HAP-1 (cell line): ENCODE data around the gene EPHB4.
A peak's percentile ranks its signal among the peaks of the same experiment; 100 is the strongest.

Experiments
- DNase-seq, 2 experiments: peaks; one replicate each; pipeline ENCODE4 v3.0.0-alpha.2; 2016 to 2020; ENCODE audit warnings: low spot score in 2 of 2
- H3K27me3 ChIP-seq: fragments of 250-450 bp; sonication (Bioruptor Pico); 2 replicates; pipeline ENCODE4 v1.5.1; 2020; ENCODE audit warnings: low read depth, mild to moderate bottlenecking, moderate library complexity
- H3K36me3 ChIP-seq: fragments of 250-450 bp; sonication (Bioruptor Pico); replicated peaks from 2 replicates; pipeline ENCODE4 v1.5.1; 2020; ENCODE audit warnings: mild to moderate bottlenecking
- H3K4me1 ChIP-seq: fragments of 250-450 bp; sonication (Bioruptor Pico); 2 replicates; pipeline ENCODE4 v1.5.1; 2020; ENCODE audit warnings: mild to moderate bottlenecking
- H3K4me3 ChIP-seq: fragments of 250-450 bp; sonication (Bioruptor Pico); 2 replicates; pipeline ENCODE4 v1.5.1; 2020; ENCODE audit warnings: mild to moderate bottlenecking, moderate library complexity
- H3K9me3 ChIP-seq: fragments of 250-450 bp; sonication (Bioruptor Pico); 2 replicates; pipeline ENCODE4 v1.5.1; 2020; ENCODE audit warnings: mild to moderate bottlenecking, moderate library complexity
- in situ Hi-C: fragments of 300-500 bp; cut with MboI; formaldehyde crosslinking; loops from 3 replicates; pipeline ENCODE4 v1.14.3; 2020; ENCODE audit warnings: low sequenced_read_pairs, inconsistent platforms, mixed read lengths

The EPHB4 gene

GRCh38 chr7:100837099-100837836 lies 9.9 kb upstream of the EPHB4 start:
- in situ Hi-C loops = no loop called here
- DNase-seq = no peak
- H3K9me3 ChIP-seq = no peaks in the 10 kb centered on the region
- H3K27me3 ChIP-seq = no peaks in the 10 kb centered on the region
- H3K4me3 ChIP-seq = no peak overlapping the region
- no peaks in the 10 kb centered on the region for H3K36me3 ChIP-seq
- peaks cover 7% of the 10 kb centered on the region for H3K4me1 ChIP-seq

DNA sequence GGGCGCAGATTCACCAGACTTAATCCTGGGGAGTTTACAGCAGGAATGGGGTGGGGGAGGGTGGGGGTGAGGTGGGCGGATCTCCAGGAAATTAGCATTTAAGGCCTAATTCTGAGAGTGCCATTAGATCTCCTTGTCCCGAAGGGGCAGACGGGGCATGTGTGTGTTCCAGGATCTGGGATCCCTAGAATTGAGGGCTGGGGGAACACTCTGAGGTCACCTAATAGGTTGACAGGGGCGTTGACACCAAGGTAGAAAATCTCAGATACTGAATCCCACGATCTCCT lies 9.4 kb upstream of the EPHB4 start:
- no peak for DNase-seq
- no peak overlapping the region for H3K4me3 ChIP-seq
- no peaks in the 10 kb centered on the region for H3K27me3 ChIP-seq
- H3K36me3 ChIP-seq = no peaks in the 10 kb centered on the region
- H3K9me3 ChIP-seq = no peaks in the 10 kb centered on the region
- in situ Hi-C loops = no loop called here
- H3K4me1 ChIP-seq = peaks cover 7% of the 10 kb centered on the region

- peak; percentile 22 to 76 for DNase-seq
- Histone ChIP-seq H3K36me3 (no peaks in the 10 kb centered on the region), H3K27me3 (no peaks in the 10 kb centered on the region), H3K4me3 (no peak overlapping the region), H3K4me1 (peaks cover 7% of the 10 kb centered on the region), H3K9me3 (no peaks in the 10 kb centered on the region)
- in situ Hi-C loops = no loop called here
These were observed 8.8 kb upstream of the EPHB4 start for GRCh38 chr7:100835903-100836811.

DNA sequence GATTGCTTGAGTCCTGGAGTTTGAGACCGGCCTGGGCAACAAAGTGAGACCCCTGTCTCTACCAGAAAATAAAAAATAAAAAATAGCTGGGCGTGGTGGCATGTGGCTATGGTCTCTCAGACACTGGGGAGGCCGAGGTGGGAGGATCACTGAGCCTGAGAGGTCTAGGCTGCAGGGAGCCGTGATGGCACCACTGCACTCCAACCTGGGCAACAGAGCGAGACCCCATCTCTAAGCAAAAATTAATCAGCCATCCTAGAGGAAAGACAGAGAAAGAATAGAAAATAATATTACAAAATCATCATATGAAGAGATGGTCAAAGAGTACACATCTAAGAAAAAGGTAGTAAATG lies 4.9 kb upstream of the EPHB4 start:
- no peaks in the 10 kb centered on the region for H3K9me3 ChIP-seq
- no peak for DNase-seq
- H3K27me3 ChIP-seq = no peaks in the 10 kb centered on the region
- in situ Hi-C loops = no loop called here
- H3K4me3 ChIP-seq = no peak overlapping the region
- no peaks in the 10 kb centered on the region for H3K36me3 ChIP-seq
- H3K4me1 ChIP-seq = peaks cover 7% of the 10 kb centered on the region

GRCh38 chr7:100830396-100830795 lies 3.1 kb upstream of the EPHB4 start:
- no peaks in the 10 kb centered on the region for H3K9me3 ChIP-seq
- H3K4me1 ChIP-seq = peaks cover 3% of the 10 kb centered on the region; the same call in 1 of the 2 replicates
- no peak for DNase-seq
- in situ Hi-C loops = no loop called here
- no peaks in the 10 kb centered on the region for H3K27me3 ChIP-seq
- H3K4me3 ChIP-seq = no peak overlapping the region
- H3K36me3 ChIP-seq = no peaks in the 10 kb centered on the region

DNA sequence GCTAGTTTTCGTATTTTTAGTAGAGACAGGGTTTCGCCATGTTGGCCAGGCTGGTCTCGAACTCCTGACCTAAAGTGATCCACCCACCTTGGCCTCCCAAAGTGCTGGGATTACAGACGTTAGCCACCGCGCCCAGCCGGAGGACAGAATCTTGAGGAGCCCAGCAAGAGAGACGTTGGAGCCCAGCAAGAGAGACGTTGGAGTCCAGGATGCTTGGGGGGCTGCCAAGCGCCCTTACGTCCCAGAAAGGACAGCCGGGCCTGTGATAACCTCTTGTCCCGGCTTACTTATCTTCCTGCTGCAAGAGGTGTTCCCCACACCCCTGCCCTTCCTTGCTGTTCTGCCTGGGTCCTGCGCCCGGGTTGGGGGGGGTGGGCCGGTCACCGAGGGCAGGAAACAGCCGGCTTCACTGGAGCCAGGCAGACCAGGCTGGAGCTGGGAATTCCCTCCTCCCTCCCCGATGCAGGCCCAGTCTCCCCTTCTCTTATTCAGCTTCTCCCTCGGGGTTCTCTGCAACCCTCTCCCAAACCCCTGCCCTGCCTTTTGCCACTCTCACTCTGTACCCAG lies 1.9 kb upstream of the EPHB4 start:
- DNase-seq = no peak
- H3K36me3 ChIP-seq = no peaks in the 10 kb centered on the region
- peaks cover 6% of the 10 kb centered on the region; the same call in 1 of the 2 replicates for H3K4me1 ChIP-seq
- no peak overlapping the region for H3K4me3 ChIP-seq
- H3K27me3 ChIP-seq = no peaks in the 10 kb centered on the region
- in situ Hi-C loops = no loop called here
- H3K9me3 ChIP-seq = no peaks in the 10 kb centered on the region

- DNase-seq = peak in 1 of 2 experiments; percentile 45
- Histone ChIP-seq H3K36me3 (peaks cover 22% of the 10 kb centered on the region), H3K9me3 (no peaks in the 10 kb centered on the region), H3K27me3 (no peaks in the 10 kb centered on the region), H3K4me3 (peak overlapping the region; percentile 76), H3K4me1 (peaks cover 6% of the 10 kb centered on the region; the same call in 1 of the 2 replicates)
- in situ Hi-C loops = no loop called here
These were observed 601 bp downstream of the EPHB4 start for GRCh38 chr7:100826514-100827329.

DNA sequence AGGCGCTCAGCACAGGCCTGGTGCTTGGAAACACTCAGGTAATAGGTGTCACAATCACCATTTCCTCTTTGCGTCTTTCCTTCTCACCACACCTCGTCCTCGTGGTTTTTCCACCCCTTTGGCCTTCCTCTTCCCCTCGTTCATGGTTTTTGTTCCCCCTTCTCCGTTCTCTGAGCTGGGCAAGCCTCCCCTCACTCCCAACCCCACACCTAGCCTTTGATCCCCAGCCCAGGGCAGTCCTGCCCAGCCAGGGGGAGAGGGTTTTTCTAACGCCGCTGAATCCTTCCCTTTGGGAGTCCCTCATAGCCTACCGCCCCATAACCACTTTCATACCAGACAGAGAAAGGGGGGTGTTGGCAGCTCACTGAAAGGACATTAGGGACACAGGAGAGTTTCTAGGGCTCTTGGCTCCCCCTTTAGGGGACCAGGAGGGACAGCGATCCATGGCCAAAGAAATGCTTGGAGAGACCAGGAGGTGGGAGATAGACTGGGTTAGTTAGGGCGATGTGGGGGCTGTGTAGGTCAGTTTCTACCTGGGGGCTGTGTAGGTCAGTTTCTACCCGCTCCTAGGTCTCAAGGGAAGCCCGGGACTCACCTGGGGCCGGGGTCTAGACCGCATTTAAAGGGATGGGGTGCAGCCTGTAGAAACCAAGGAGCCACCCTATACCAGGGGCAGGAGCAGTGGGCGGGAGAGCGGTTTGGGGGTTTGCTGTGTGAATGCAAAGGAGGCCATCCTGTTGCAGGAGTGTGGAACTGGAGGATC lies 1.4 kb downstream of the EPHB4 start:
- H3K36me3 ChIP-seq = peaks cover 30% of the 10 kb centered on the region
- H3K27me3 ChIP-seq = no peaks in the 10 kb centered on the region
- in situ Hi-C loops = no loop called here
- H3K4me1 ChIP-seq = peaks cover 6% of the 10 kb centered on the region; the same call in 1 of the 2 replicates
- no peak for DNase-seq
- H3K9me3 ChIP-seq = no peaks in the 10 kb centered on the region
- peak overlapping the region; percentile 76 for H3K4me3 ChIP-seq

DNA sequence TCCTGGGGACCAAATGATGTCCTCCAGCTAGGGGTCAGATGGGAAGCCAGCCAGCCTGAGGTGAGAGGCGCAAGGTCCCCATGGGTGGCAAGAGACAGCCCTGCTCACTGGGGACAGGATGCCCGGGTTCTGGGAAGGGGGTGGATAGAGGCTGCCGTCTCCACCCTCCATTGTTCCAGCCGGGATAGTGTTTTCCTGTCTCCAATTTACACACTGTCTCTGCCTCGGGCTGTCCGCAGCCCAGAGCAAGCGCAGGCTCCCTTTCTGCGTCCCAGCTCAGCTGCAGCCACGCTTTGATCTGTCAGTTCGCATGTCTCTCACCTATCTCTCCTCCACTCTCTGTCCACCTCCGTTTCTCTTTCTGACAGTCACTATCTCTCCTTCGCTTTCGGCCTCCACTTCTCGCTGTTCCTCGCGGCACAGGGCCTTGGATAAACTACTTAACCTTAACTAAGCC lies 2.1 kb downstream of the EPHB4 start:
- Histone ChIP-seq H3K4me1 (peaks cover 6% of the 10 kb centered on the region; the same call in 1 of the 2 replicates), H3K27me3 (no peaks in the 10 kb centered on the region), H3K9me3 (no peaks in the 10 kb centered on the region), H3K4me3 (peak overlapping the region; percentile 76), H3K36me3 (peaks cover 36% of the 10 kb centered on the region)
- peak; percentile 25 to 61 for DNase-seq
- in situ Hi-C loops = no loop called here

DNA sequence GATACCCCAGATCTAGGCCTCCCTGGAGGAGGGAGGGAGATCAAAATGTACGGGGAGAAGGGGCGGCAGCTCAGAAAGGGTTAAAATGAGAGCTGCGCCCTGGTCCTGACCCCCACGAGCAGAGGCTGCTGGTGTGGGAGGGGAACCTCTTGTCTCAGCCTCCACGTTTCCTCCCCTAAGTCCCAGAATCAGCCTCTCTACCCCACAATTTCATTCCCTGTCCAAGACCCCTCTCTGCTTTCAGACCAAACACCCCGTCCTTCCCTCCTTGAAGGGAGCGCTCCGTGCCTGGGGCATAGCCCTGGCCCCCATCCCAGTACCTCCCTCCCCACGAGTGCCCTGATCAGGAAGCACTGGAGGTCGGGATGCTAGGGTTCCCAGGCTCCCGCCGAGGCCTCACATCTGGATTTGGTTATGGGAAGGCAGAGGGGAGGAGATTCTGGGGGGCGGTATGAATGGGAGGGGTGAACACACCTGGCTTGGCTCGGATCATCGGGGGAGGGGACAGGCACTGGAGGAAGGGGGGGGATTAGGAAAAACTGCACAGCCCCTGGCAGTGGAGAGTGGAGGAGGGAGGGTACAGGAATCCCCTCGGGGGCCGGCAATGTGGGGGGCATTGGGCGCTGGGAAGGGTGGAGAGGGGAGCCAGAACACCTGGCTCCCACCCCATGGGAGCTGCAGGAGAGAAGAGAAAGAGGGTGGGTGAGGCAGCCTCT lies 2.7 kb downstream of the EPHB4 start:
- Histone ChIP-seq H3K4me1 (peaks cover 6% of the 10 kb centered on the region; the same call in 1 of the 2 replicates), H3K36me3 (peaks cover 42% of the 10 kb centered on the region), H3K9me3 (no peaks in the 10 kb centered on the region), H3K4me3 (peak overlapping the region; percentile 76), H3K27me3 (no peaks in the 10 kb centered on the region)
- no peak for DNase-seq
- in situ Hi-C loops = no loop called here

- H3K4me1 ChIP-seq = peaks cover 6% of the 10 kb centered on the region; the same call in 1 of the 2 replicates
- no peaks in the 10 kb centered on the region for H3K27me3 ChIP-seq
- H3K9me3 ChIP-seq = no peaks in the 10 kb centered on the region
- DNase-seq = no peak
- in situ Hi-C loops = no loop called here
- peaks cover 54% of the 10 kb centered on the region for H3K36me3 ChIP-seq
- H3K4me3 ChIP-seq = no peak overlapping the region
These were observed 3.8 kb downstream of the EPHB4 start for GRCh38 chr7:100823534-100823933.

GRCh38 chr7:100823140-100823525 lies 4.2 kb downstream of the EPHB4 start:
- no peak overlapping the region for H3K4me3 ChIP-seq
- H3K9me3 ChIP-seq = no peaks in the 10 kb centered on the region
- H3K27me3 ChIP-seq = no peaks in the 10 kb centered on the region
- peaks cover 58% of the 10 kb centered on the region for H3K36me3 ChIP-seq
- no peak for DNase-seq
- peaks cover 6% of the 10 kb centered on the region; the same call in 1 of the 2 replicates for H3K4me1 ChIP-seq
- in situ Hi-C loops = no loop called here
